ENCODE measurements around the gene FOXO1.

DNA sequence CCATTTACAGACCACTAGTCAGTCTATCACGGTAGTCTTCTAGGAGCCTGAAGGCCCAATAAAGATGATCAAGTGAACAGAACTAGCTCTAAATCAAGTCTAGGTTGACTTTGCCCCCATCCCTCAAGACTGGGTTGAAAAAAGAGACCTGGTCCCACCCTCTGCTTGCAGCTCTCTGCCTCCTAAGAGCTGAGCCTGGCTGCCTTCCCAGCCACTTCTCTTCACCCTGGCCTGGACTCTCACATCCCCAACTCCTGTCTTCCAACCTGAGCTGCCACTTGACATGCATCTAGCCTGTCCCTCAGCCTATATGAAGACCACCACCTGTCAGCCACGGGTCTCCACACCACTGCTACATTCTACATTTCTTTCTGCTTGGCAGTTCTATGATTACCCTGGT lies 99.6 kb downstream of the FOXO1 start:
- no peak for TF ChIP-seq POLR2A (IDR thresholded peaks at IDR 0.05)
- TF ChIP-seq, protein P1, sequence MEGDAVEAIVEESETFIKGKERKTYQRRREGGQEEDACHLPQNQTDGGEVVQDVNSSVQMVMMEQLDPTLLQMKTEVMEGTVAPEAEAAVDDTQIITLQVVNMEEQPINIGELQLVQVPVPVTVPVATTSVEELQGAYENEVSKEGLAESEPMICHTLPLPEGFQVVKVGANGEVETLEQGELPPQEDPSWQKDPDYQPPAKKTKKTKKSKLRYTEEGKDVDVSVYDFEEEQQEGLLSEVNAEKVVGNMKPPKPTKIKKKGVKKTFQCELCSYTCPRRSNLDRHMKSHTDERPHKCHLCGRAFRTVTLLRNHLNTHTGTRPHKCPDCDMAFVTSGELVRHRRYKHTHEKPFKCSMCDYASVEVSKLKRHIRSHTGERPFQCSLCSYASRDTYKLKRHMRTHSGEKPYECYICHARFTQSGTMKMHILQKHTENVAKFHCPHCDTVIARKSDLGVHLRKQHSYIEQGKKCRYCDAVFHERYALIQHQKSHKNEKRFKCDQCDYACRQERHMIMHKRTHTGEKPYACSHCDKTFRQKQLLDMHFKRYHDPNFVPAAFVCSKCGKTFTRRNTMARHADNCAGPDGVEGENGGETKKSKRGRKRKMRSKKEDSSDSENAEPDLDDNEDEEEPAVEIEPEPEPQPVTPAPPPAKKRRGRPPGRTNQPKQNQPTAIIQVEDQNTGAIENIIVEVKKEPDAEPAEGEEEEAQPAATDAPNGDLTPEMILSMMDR (IDR thresholded peaks at IDR 0.05): no peak

Data from esophagus squamous epithelium (tissue), 4 donors.